GM23338 (cell line): ENCODE data around the gene VDR. TPM values are rescaled to one million over a fixed set of nuclear protein-coding genes. Genes with fewer than 3 reads are reported as not detected.

Experiments
- ATAC-seq: fragments of 200-7000 bp; cut with Tn5 transposase; 3 replicates; pipeline ENCODE4 v1.9.1; 2020
- DNase-seq: peaks from one replicate; pipeline ENCODE4 v3.0.0-alpha.2; 2015; ENCODE audit warnings: low spot score
- H2AFZ ChIP-seq: fragments of 200-600 bp; sonication (generic); 2 replicates; pipeline ENCODE4 v1.8.0; 2016; ENCODE audit warnings: antibody characterized with exemption, mild to moderate bottlenecking, moderate library complexity
- H3F3A ChIP-seq: fragments of 200-600 bp; sonication (generic); replicated peaks from 2 replicates; pipeline ENCODE4 v1.8.0; 2017; ENCODE audit warnings: antibody characterized with exemption, mixed run types, low read depth
- H3K27ac ChIP-seq: fragments of 200-600 bp; sonication (generic); 2 replicates; pipeline ENCODE4 v1.6.1; 2016; ENCODE audit warnings: low read depth
- H3K27me3 ChIP-seq: fragments of 200-600 bp; sonication (generic); 2 replicates; pipeline ENCODE4 v1.8.0; 2016; ENCODE audit warnings: mild to moderate bottlenecking, mixed run types, moderate library complexity; ENCODE audit not compliant: insufficient read depth
- H3K36me3 ChIP-seq: fragments of 200-600 bp; sonication (generic); 2 replicates; pipeline ENCODE4 v1.8.0; 2016; ENCODE audit warnings: mild to moderate bottlenecking; ENCODE audit not compliant: insufficient read depth
- H3K4me1 ChIP-seq: fragments of 200-600 bp; sonication (generic); 2 replicates; pipeline ENCODE4 v1.8.0; 2016; ENCODE audit warnings: mild to moderate bottlenecking, moderate library complexity; ENCODE audit not compliant: insufficient read depth
- H3K4me2 ChIP-seq: fragments of 200-600 bp; sonication (generic); 2 replicates; pipeline ENCODE4 v1.7.1; 2017; ENCODE audit warnings: mixed run types
- H3K4me3 ChIP-seq: fragments of 200-600 bp; sonication (generic); 2 replicates; pipeline ENCODE4 v1.6.1; 2016; ENCODE audit warnings: mixed run types
- H3K79me2 ChIP-seq: fragments of 200-600 bp; sonication (generic); replicated peaks from 2 replicates; pipeline ENCODE4 v1.8.0; 2017; ENCODE audit warnings: mild to moderate bottlenecking; ENCODE audit not compliant: insufficient read depth
- H3K9me2 ChIP-seq: fragments of 200-600 bp; sonication (generic); 2 replicates; pipeline ENCODE4 v1.8.0; 2017; ENCODE audit not compliant: insufficient read depth
- H4K20me1 ChIP-seq: fragments of 200-600 bp; sonication (generic); replicated peaks from 2 replicates; pipeline ENCODE4 v1.8.0; 2017; ENCODE audit warnings: mild to moderate bottlenecking; ENCODE audit not compliant: insufficient read depth
- H3K27ac Mint-ChIP-seq: 2 replicates; pipeline ENCODE4 v1.8.0; 2020; ENCODE audit warnings: inconsistent platforms, mild to moderate bottlenecking, moderate library complexity, mixed read lengths
- H3K27me3 Mint-ChIP-seq: 3 replicates; pipeline ENCODE4 v1.8.0; 2022; ENCODE audit warnings: low read depth, mild to moderate bottlenecking, moderate library complexity, mixed read lengths, inconsistent platforms; ENCODE audit not compliant: insufficient read depth, poor library complexity
- H3K36me3 Mint-ChIP-seq: 3 replicates; pipeline ENCODE4 v1.8.0; 2021; ENCODE audit warnings: low read depth, mild to moderate bottlenecking, inconsistent platforms, moderate library complexity, mixed read lengths
- H3K4me1 Mint-ChIP-seq: 3 replicates; pipeline ENCODE4 v1.8.0; 2020; ENCODE audit warnings: mild to moderate bottlenecking, inconsistent platforms, mixed read lengths
- H3K4me3 Mint-ChIP-seq: 3 replicates; pipeline ENCODE4 v1.8.0; 2021; ENCODE audit warnings: moderate library complexity, mild to moderate bottlenecking, inconsistent platforms, mixed read lengths
- H3K9me3 Mint-ChIP-seq: 3 replicates; pipeline ENCODE4 v1.8.0; 2020; ENCODE audit warnings: moderate library complexity, mild to moderate bottlenecking, inconsistent platforms, mixed read lengths
- CREB1 ChIP-seq: fragments of 250-450 bp; sonication (Bioruptor Pico); IDR thresholded peaks from 2 replicates; pipeline ENCODE4 v1.5.0; 2020; ENCODE audit warnings: low read depth, mild to moderate bottlenecking, moderate library complexity
- CTCF ChIP-seq, 2 experiments: fragments of 200-600 bp in 1 of 2; sonication (generic) in 1 of 2; conservative IDR thresholded peaks; 2 replicates each; pipeline versions ENCODE4 v1.5.1 to v1.6.1; 2016 to 2017; ENCODE audit warnings: antibody characterized with exemption in 2 of 2, low read depth in 2 of 2, mild to moderate bottlenecking in 2 of 2, moderate library complexity in 1 of 2
- ETS1 ChIP-seq: IDR thresholded peaks from 2 replicates; pipeline ENCODE4 v1.6.1; 2016; ENCODE audit warnings: antibody characterized with exemption
- EZH2 ChIP-seq: fragments of 200-600 bp; sonication (generic); IDR thresholded peaks from one replicate; pipeline ENCODE4 v1.8.0; 2017; ENCODE audit warnings: antibody characterized with exemption, mild to moderate bottlenecking, low read depth; ENCODE audit not compliant: unreplicated experiment
- EZH2phosphoT487 ChIP-seq: fragments of 200-600 bp; sonication (generic); IDR thresholded peaks from one replicate; pipeline ENCODE4 v1.8.1; 2018; ENCODE audit warnings: antibody characterized with exemption; ENCODE audit not compliant: unreplicated experiment
- JUNB ChIP-seq: IDR thresholded peaks from one replicate; pipeline ENCODE4 v1.6.1; 2016; ENCODE audit warnings: antibody characterized with exemption; ENCODE audit not compliant: unreplicated experiment
- NANOG ChIP-seq: IDR thresholded peaks from 2 replicates; pipeline ENCODE4 v1.6.1; 2016; ENCODE audit warnings: antibody characterized with exemption, borderline replicate concordance
- STAT1 ChIP-seq: IDR thresholded peaks from one replicate; pipeline ENCODE4 v1.6.1; 2016; ENCODE audit warnings: antibody characterized with exemption; ENCODE audit not compliant: unreplicated experiment
- ZNF114 ChIP-seq: fragments of 250-450 bp; sonication (Bioruptor Pico); IDR thresholded peaks from 2 replicates; pipeline ENCODE4 v1.5.0; 2020; ENCODE audit warnings: mild to moderate bottlenecking, moderate library complexity
- ZNF331 ChIP-seq: fragments of 250-450 bp; sonication (Bioruptor Pico); IDR thresholded peaks from 2 replicates; pipeline ENCODE4 v1.5.0; 2020; ENCODE audit warnings: low read depth, mild to moderate bottlenecking, moderate library complexity
- polyA plus RNA-seq: library from polyadenylated mRNA; unstranded; fragments of >200 nt; fragmentation: Nextera tagmentation; extraction: Ambion mirVana; gene quantifications from 2 replicates; pipeline ENCODE4 v1.2.1, GENCODE V29; 2016
- total RNA-seq: library from RNA; depleted of rRNA; stranded (reverse); fragments of >200 nt; shearing (Covaris generic); gene quantifications from 2 replicates; pipeline ENCODE4 v1.2.3, GENCODE V29; 2014
- TF ChIP-seq, protein P1 (sequence below): IDR thresholded peaks from one replicate; pipeline ENCODE4 v1.6.1; 2018; ENCODE audit warnings: antibody characterized with exemption; ENCODE audit not compliant: unreplicated experiment

The VDR gene
- total and polyA plus RNA-seq, 2 experiments from 2014 or later = 0.37 to 1.4 TPM

GRCh38 chr12:47840571-47840970 is 64.2 kb downstream of the VDR start:
- peaks cover 22% of the 10 kb centered on the region for H3K27me3 Mint-ChIP-seq
- Histone ChIP-seq H3K9me2 (no peaks in the 10 kb centered on the region), H3F3A (no peaks in the 10 kb centered on the region), H3K27me3 (no peaks in the 10 kb centered on the region), H3K27ac (no peak overlapping the region), H3K36me3 (no peaks in the 10 kb centered on the region), H3K79me2 (no peaks in the 10 kb centered on the region), H3K4me1 (peaks cover 7% of the 10 kb centered on the region; the same call in 1 of the 2 replicates), H3K4me3 (no peak overlapping the region), H3K4me2 (no peak overlapping the region), H2AFZ (no peak overlapping the region), H4K20me1 (no peaks in the 10 kb centered on the region)
- no peaks in the 10 kb centered on the region; the same call in 2 of the 3 replicates for H3K36me3 Mint-ChIP-seq
- ATAC-seq (no peak), DNase-seq (no peak)
- no peak overlapping the region for H3K27ac Mint-ChIP-seq
- TF ChIP-seq NANOG (no peak), ZNF114 (CRISPR knock-in tag) (no peak), ZNF331 (CRISPR knock-in tag) (no peak), EZH2phosphoT487 (no peak), CREB1 (CRISPR knock-in tag) (no peak), ETS1 (no peak), EZH2 (no peak), CTCF (conservative IDR thresholded peaks at IDR 0.05; ENCODE audit: low read depth in 2 of 2) (no peak), STAT1 (no peak), JUNB (no peak)
- TF ChIP-seq, protein P1, sequence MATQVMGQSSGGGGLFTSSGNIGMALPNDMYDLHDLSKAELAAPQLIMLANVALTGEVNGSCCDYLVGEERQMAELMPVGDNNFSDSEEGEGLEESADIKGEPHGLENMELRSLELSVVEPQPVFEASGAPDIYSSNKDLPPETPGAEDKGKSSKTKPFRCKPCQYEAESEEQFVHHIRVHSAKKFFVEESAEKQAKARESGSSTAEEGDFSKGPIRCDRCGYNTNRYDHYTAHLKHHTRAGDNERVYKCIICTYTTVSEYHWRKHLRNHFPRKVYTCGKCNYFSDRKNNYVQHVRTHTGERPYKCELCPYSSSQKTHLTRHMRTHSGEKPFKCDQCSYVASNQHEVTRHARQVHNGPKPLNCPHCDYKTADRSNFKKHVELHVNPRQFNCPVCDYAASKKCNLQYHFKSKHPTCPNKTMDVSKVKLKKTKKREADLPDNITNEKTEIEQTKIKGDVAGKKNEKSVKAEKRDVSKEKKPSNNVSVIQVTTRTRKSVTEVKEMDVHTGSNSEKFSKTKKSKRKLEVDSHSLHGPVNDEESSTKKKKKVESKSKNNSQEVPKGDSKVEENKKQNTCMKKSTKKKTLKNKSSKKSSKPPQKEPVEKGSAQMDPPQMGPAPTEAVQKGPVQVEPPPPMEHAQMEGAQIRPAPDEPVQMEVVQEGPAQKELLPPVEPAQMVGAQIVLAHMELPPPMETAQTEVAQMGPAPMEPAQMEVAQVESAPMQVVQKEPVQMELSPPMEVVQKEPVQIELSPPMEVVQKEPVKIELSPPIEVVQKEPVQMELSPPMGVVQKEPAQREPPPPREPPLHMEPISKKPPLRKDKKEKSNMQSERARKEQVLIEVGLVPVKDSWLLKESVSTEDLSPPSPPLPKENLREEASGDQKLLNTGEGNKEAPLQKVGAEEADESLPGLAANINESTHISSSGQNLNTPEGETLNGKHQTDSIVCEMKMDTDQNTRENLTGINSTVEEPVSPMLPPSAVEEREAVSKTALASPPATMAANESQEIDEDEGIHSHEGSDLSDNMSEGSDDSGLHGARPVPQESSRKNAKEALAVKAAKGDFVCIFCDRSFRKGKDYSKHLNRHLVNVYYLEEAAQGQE = no peak
- no peak overlapping the region for H3K4me3 Mint-ChIP-seq
- peaks cover 41% of the 10 kb centered on the region for H3K4me1 Mint-ChIP-seq
- H3K9me3 Mint-ChIP-seq = no peaks in the 10 kb centered on the region
